ENCODE measurements around the gene PIK3R3. TPM values are rescaled to one million over a fixed set of nuclear protein-coding genes. Genes with fewer than 3 reads are reported as not detected.

Gene PIK3R3
- total RNA-seq, 1 experiment from 2014 or later: 9.0 TPM

GRCh38 chr1:46008585-46008984 lies 123.8 kb downstream of the PIK3R3 start (continued):
- TF ChIP-seq NR2C2 (CRISPR knock-in tag; IDR thresholded peaks at IDR 0.05) (no peak), ATF1 (CRISPR knock-in tag; IDR thresholded peaks at IDR 0.05) (no peak)
- TF ChIP-seq, protein P1, sequence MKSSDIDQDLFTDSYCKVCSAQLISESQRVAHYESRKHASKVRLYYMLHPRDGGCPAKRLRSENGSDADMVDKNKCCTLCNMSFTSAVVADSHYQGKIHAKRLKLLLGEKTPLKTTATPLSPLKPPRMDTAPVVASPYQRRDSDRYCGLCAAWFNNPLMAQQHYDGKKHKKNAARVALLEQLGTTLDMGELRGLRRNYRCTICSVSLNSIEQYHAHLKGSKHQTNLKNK (CRISPR knock-in tag; IDR thresholded peaks at IDR 0.05): no peak
- TF ChIP-seq, protein P2, sequence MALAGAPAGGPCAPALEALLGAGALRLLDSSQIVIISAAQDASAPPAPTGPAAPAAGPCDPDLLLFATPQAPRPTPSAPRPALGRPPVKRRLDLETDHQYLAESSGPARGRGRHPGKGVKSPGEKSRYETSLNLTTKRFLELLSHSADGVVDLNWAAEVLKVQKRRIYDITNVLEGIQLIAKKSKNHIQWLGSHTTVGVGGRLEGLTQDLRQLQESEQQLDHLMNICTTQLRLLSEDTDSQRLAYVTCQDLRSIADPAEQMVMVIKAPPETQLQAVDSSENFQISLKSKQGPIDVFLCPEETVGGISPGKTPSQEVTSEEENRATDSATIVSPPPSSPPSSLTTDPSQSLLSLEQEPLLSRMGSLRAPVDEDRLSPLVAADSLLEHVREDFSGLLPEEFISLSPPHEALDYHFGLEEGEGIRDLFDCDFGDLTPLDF (CRISPR knock-in tag; IDR thresholded peaks at IDR 0.05): no peak

DNA sequence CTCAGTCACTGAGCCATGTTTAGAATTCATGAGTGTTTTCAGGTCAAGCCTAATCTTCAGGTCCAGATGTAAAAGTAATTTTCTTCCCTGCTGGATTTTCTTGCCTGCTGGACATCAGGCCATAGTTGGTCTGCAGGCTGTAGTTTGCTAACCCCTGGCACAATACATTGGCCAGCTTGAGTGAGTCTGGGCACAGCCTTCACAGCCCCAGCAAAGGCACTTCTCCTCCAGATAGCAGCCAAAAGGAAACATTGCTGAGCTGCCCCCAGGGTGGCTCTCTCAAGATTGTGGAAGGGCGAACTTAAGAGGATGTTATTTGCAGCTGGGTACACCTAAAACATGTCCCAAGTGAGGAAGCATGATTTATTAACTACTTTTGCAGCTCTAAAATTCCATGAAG lies 126.8 kb downstream of the PIK3R3 start:
- no peak for ATAC-seq
- peaks cover 10% of the 10 kb centered on the region for H3K4me1 Mint-ChIP-seq
- ChIA-PET POLR2A (interaction anchor here (0.6 kb wide), 1 partner anchor 130 kb away, joined by 3 read pairs; no protein-coding TSS in a partner anchor), CTCF (interaction anchor here (0.5 kb wide), 2 partner anchors 25 to 194 kb away, joined by 3 to 4 read pairs; no protein-coding TSS in a partner anchor)
- H3K4me3 Mint-ChIP-seq: no peak overlapping the region
- no peaks in the 10 kb centered on the region for H3K27me3 Mint-ChIP-seq (ENCODE audit: low read depth)
- no peak for DNase-seq (ENCODE audit: low spot score)
- peaks cover 28% of the 10 kb centered on the region for H3K36me3 Mint-ChIP-seq
- TF ChIP-seq GABPB1 (CRISPR knock-in tag; IDR thresholded peaks at IDR 0.05): no peak
- TF ChIP-seq ARID4B (CRISPR knock-in tag; IDR thresholded peaks at IDR 0.05; ENCODE audit: borderline replicate concordance): no peak
- no peak for TF ChIP-seq SMAD4 (CRISPR knock-in tag; IDR thresholded peaks at IDR 0.05)
- no peak for TF ChIP-seq TEAD4 (CRISPR knock-in tag; IDR thresholded peaks at IDR 0.05)
- TF ChIP-seq, protein P3, sequence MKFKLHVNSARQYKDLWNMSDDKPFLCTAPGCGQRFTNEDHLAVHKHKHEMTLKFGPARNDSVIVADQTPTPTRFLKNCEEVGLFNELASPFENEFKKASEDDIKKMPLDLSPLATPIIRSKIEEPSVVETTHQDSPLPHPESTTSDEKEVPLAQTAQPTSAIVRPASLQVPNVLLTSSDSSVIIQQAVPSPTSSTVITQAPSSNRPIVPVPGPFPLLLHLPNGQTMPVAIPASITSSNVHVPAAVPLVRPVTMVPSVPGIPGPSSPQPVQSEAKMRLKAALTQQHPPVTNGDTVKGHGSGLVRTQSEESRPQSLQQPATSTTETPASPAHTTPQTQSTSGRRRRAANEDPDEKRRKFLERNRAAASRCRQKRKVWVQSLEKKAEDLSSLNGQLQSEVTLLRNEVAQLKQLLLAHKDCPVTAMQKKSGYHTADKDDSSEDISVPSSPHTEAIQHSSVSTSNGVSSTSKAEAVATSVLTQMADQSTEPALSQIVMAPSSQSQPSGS (CRISPR knock-in tag; IDR thresholded peaks at IDR 0.05; ENCODE audit: borderline replicate concordance, low read depth): no peak
- TF ChIP-seq ATF1 (CRISPR knock-in tag; IDR thresholded peaks at IDR 0.05): no peak
- no peak for TF ChIP-seq PRDM15 (CRISPR knock-in tag; IDR thresholded peaks at IDR 0.05)
- TF ChIP-seq, protein P4, sequence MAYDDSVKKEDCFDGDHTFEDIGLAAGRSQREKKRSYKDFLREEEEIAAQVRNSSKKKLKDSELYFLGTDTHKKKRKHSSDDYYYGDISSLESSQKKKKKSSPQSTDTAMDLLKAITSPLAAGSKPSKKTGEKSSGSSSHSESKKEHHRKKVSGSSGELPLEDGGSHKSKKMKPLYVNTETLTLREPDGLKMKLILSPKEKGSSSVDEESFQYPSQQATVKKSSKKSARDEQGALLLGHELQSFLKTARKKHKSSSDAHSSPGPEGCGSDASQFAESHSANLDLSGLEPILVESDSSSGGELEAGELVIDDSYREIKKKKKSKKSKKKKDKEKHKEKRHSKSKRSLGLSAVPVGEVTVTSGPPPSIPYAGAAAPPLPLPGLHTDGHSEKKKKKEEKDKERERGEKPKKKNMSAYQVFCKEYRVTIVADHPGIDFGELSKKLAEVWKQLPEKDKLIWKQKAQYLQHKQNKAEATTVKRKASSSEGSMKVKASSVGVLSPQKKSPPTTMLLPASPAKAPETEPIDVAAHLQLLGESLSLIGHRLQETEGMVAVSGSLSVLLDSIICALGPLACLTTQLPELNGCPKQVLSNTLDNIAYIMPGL (CRISPR knock-in tag; IDR thresholded peaks at IDR 0.05): no peak
- TF ChIP-seq ERG (CRISPR knock-in tag; IDR thresholded peaks at IDR 0.05): no peak
- no peak for TF ChIP-seq ZNF121 (CRISPR knock-in tag; IDR thresholded peaks at IDR 0.05)
- TF ChIP-seq ZBTB21 (CRISPR knock-in tag; IDR thresholded peaks at IDR 0.05; ENCODE audit: borderline replicate concordance): no peak
- no peak for TF ChIP-seq SOX15 (CRISPR knock-in tag; IDR thresholded peaks at IDR 0.05)
- no peak for TF ChIP-seq RELA (CRISPR knock-in tag; IDR thresholded peaks at IDR 0.05; ENCODE audit: borderline replicate concordance)
- no peak for TF ChIP-seq TEAD1 (CRISPR knock-in tag; IDR thresholded peaks at IDR 0.05)
- TF ChIP-seq IRF1 (CRISPR knock-in tag; IDR thresholded peaks at IDR 0.05): no peak
- H3K9me3 Mint-ChIP-seq: no peaks in the 10 kb centered on the region
- peak overlapping the region; percentile 35; the same call in 1 of the 2 replicates for H3K27ac Mint-ChIP-seq

Measured in WTC11 (cell line).